Right lobe of liver (tissue), 4 donors: ENCODE measurements around the gene RAB36.

ENCODE experiments used
- CTCF ChIP-seq, 4 donors: fragments of 200-600 bp in 3 of 4; fragments of 450-650 bp in 1 of 4; IDR thresholded peaks; one replicate each; pipeline versions ENCODE4 v1.5.1 to v1.8.0; 2016 to 2022; ENCODE audit warnings: antibody characterized with exemption in 4 of 4, mild to moderate bottlenecking in 2 of 4
- POLR2A ChIP-seq: fragments of 450-650 bp; IDR thresholded peaks from one replicate; pipeline ENCODE4 v1.6.1; 2017; ENCODE audit warnings: antibody characterized with exemption, mild to moderate bottlenecking
- donor health status: DM: no; HTN: no; CAD: no.
- donor health status: DM: no; HTN: no; CAD: no.
- donor health status: DM: no; HTN: yes; CAD: no.

- no peak for TF ChIP-seq CTCF (IDR thresholded peaks at IDR 0.05)
- TF ChIP-seq POLR2A = no peak
Measured at GRCh38 chr22:23169043-23169406, 23.7 kb downstream of the RAB36 start.
